HG03135 (cell line): ENCODE measurements around the gene NCKAP5.

Experiments used
- ATAC-seq: cut with Tn5 transposase; IDR thresholded peaks from one replicate; pipeline ENCODE4 v1.9.1; 2021; ENCODE audit warnings: mild to moderate bottlenecking, moderate library complexity; ENCODE audit not compliant: unreplicated experiment

Gene NCKAP5

GRCh38 chr2:132923787-132924186, 644.5 kb downstream of the NCKAP5 start:
- ATAC-seq = no peak

GRCh38 chr2:132915812-132916549, 652.3 kb downstream of the NCKAP5 start:
- ATAC-seq = no peak

GRCh38 chr2:132911726-132912724, 656.2 kb downstream of the NCKAP5 start:
- no peak for ATAC-seq

DNA sequence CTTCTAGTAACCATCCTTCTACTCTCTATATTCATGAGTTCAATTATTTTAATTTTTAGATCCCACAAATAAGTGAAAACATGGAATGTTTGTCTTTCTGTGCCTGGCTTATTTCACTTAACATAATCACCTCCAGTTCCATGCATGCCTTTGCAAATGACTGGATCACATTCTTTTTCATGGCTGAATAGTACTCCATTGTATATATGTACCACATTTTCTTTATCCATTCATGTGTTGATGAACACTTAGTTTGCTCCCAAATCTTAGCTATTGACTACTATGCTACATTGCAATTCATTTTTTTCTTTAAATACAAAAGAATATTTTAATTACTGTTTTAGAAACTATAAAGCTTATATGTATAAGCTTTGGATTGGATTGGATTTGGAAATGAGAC, 657.8 kb downstream of the NCKAP5 start:
- no peak for ATAC-seq

GRCh38 chr2:132909427-132909826, 658.8 kb downstream of the NCKAP5 start:
- no peak for ATAC-seq

GRCh38 chr2:132904142-132904842, 664.0 kb downstream of the NCKAP5 start:
- ATAC-seq = no peak

DNA sequence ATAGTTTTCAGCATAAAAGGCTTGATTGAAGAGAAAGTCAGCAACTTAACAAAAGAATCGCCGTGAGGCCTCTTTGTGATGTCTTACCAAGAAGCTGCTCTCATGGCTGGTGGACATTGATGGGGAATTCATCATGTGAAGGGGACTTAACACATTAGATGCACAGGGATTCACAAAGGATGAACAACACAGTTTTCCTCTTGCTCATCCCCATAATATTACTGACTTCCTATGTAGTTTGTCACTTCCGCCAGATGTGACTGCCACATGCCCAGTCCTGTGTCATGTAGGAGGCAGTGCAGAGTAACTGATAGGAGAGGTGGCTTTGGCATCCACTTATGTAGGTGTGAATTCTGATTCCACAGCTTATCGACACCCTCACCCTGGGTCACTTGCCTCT, 665.6 kb downstream of the NCKAP5 start:
- ATAC-seq = no peak

GRCh38 chr2:132901661-132902060, 666.6 kb downstream of the NCKAP5 start:
- no peak for ATAC-seq

DNA sequence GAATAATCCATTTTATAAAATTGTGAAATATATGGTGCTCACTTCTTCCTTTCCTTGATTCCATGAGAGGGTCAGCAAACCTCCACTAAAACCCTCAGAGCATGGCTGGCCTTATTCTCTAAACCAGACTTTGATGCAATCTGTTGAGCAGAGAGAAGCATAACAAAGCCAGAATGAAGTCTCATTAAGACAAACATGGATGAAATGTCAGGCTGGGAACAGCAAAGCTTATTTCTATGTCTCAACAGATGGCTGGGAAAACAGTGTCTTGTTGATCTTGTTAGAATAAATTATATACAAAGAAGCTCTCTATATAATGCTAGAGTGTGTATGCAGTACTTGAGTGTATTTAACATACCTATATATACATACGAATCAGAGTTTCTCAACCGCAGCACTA, 671.2 kb downstream of the NCKAP5 start:
- ATAC-seq = no peak

DNA sequence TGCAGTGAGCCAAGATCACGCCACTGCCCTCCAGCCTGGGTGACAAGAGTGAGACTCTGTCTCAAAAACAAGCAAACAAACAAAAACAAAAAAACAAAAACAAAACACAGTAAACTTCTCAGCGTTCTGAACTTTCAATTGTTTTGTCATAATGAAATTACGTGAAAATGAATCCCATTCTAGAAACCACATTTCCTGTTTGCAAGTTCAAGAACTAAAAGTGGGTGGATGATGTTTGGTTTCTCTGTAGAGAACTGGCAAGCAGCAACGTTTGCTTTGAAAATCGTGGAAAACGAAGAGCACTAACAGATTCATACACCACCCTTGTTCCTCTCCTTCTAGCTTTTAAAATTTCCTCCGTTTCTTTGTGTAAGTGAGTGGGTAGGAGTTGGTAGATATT, 672.2 kb downstream of the NCKAP5 start:
- ATAC-seq = no peak

- ATAC-seq = no peak
These were observed 676.8 kb downstream of the NCKAP5 start for GRCh38 chr2:132891498-132891897.

- ATAC-seq = no peak
These were observed 681.7 kb downstream of the NCKAP5 start for GRCh38 chr2:132886574-132886973.

GRCh38 chr2:132884705-132885104, 683.6 kb downstream of the NCKAP5 start:
- no peak for ATAC-seq

DNA sequence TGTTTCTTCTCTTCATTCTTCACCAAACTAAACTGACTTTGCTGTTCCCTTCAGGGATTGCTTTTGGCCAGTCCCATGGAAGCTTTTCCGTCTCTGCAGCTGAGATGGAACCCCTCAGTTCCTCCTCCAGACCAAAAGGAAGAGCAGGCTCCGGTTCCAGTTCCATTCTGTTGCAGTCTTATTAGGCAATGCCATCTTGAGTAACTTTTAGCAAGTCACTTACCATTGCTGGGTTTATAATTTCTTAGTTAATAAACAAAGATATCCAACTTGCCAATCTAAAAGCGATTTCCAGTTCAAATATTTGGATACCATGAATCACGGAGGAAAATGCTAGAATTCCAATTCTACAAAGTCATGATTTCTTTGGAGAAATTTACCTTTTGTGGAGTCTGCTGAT, 684.0 kb downstream of the NCKAP5 start:
- no peak for ATAC-seq

DNA sequence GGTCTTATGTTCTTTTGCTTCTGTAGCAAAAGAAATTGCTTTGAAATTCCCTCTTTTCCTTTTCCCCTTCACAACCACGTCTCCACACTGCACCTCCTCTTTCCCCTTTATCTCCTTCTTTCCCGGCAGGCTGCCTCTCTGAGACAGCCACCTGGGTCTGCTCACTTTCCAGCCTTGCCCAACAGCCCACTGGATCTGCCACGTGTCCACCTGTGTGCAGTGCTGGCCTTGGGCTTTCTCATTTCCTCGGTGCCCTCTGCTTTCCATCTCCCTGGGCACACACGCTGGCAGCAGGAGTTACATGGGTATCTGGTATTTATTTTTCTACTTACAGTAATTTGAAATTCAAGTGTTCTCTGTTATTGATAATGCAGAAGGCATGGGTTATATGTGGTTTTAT, 684.8 kb downstream of the NCKAP5 start:
- ATAC-seq = no peak

GRCh38 chr2:132881546-132881945, 686.7 kb downstream of the NCKAP5 start:
- ATAC-seq = no peak

DNA sequence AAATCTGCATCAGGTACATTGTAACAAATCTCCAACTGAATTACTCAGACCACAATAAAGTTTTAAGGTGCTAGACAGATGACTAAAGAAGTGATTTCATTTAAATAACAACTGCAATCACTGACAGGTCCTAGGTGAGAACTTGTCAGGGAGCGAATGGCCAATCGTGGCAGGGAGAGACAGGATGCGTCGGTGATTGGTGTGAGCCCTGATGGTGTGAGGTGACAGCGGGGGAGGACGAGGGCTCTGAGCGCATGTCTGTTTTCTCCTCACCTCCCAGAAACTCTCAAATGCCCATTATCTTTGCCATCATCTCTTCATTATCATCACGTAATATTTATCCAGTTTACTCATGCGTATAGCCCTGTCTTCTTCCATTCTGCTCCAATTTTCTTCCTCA, 690.3 kb downstream of the NCKAP5 start:
- no peak for ATAC-seq

GRCh38 chr2:132876745-132877391, 691.4 kb downstream of the NCKAP5 start:
- no peak for ATAC-seq

DNA sequence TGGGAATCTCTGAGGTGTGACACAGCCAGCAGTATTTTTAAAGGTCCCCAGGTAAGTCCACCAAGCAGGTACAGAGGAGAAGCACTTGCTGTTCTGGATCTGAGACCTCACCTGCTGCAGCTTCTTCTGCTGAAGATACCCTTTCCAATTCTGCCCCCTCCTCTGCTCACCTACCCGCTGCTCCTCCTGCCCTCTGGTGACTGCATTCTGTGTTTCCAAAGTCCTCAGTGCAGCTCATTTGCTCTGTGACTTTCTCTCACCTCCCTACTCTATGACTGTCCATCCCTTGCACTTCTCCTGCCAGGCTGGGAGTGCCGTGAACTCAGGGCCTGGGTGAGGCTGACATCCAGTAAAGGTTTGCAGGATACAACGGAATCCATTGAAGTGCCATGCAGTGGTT, 693.1 kb downstream of the NCKAP5 start:
- no peak for ATAC-seq

GRCh38 chr2:132873738-132874137, 694.5 kb downstream of the NCKAP5 start:
- ATAC-seq = no peak

GRCh38 chr2:132871831-132872230, 696.4 kb downstream of the NCKAP5 start:
- no peak for ATAC-seq
